T follicular helper cell (primary cell): ENCODE results near the gene FIP1L1.

Experiments used
- DNase-seq: peaks from one replicate; pipeline ENCODE4 v3.0.0-alpha.2; 2020; ENCODE audit warnings: low read depth

The FIP1L1 gene

DNA sequence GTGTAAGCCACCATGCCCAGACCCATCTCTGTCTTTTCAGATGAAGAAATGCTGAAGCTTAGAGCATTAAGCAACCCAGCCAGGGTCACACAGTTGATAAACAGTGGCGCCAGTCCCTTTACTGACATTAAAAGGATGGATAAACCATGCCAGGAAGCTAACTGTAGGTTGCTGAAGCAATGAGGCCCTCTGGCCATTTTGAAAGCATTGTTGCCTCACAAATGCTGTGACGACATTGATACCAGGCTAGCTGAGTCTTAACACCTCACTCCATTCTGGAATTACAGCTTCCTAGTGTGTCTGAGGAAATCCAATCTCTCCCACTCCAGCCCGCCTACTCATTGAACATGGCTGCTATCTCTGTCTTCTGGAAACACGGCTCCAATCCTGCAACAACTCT lies 124.1 kb downstream of the FIP1L1 start:
- DNase-seq, result no peak

- DNase-seq, result no peak
Observed at GRCh38 chr4:53502094-53502493, 124.7 kb downstream of the FIP1L1 start.

- DNase-seq, result no peak
Observed at GRCh38 chr4:53505947-53506346, 128.5 kb downstream of the FIP1L1 start.

GRCh38 chr4:53507058-53507457 lies 129.6 kb downstream of the FIP1L1 start:
- no peak for DNase-seq

GRCh38 chr4:53507671-53508286 lies 130.3 kb downstream of the FIP1L1 start:
- no peak for DNase-seq

DNA sequence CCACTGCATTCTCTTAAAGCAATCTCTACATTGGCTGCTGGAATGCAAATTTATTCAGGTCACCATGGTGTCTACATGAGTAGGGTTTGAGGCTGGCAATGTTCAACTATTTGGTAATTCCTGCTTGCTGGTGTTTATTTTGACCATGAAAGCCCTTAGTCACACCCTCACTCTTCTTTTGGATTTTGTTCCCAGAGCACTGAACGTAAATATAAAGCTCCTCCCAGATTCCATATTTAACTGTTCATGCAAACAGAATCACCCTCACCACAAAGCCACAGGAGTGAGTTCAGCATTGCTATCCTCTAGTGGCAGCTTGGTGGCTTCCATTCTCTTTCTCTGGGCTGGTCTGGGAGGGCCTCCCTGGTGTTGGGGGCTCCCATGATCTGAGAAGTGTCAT lies 131.0 kb downstream of the FIP1L1 start:
- DNase-seq, result no peak

DNA sequence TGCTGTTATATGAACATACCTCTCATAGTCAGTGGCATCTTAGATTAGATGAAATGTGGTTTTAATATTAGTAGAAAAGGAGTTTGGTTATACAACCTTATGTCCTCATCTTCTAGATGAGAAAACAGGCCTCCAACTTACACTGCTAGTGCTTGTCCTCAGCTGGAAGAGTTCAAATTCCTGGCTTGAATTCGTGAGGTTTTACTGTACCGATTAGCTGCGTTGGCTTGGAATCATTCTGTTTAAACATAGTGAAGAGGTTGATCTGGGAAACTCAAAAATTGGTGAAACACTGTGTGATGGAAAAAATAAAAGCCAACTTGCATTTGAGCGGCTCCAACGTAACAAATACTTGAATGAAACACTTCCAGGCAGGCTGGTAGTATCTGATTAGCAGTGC lies 132.9 kb downstream of the FIP1L1 start:
- no peak for DNase-seq
